HG03103 (cell line): ENCODE results near the gene GPR17.

ENCODE experiments used
- ATAC-seq: cut with Tn5 transposase; IDR thresholded peaks from one replicate; pipeline ENCODE4 v1.9.1; 2021; ENCODE audit warnings: low read depth; ENCODE audit not compliant: unreplicated experiment

Gene GPR17

GRCh38 chr2:127665267-127665893, 19.4 kb downstream of the GPR17 start:
- ATAC-seq = no peak

GRCh38 chr2:127669056-127669455, 23.1 kb downstream of the GPR17 start:
- no peak for ATAC-seq

- no peak for ATAC-seq
Observed at GRCh38 chr2:127670055-127670956, 24.4 kb downstream of the GPR17 start.

GRCh38 chr2:127670957-127671290, 25.0 kb downstream of the GPR17 start:
- ATAC-seq = no peak

- ATAC-seq = no peak
Observed at GRCh38 chr2:127671557-127672302, 25.8 kb downstream of the GPR17 start.

GRCh38 chr2:127672341-127673224, 26.6 kb downstream of the GPR17 start:
- ATAC-seq = no peak

GRCh38 chr2:127673291-127674069, 27.5 kb downstream of the GPR17 start:
- ATAC-seq = no peak

- no peak for ATAC-seq
Observed at GRCh38 chr2:127674241-127675209, 28.6 kb downstream of the GPR17 start.

- no peak for ATAC-seq
Observed at GRCh38 chr2:127675331-127676261, 29.6 kb downstream of the GPR17 start, which contains the start of gene LIMS2. TSS of gene LIMS2 (minus strand) at chr2:127675530. CDS start at chr2:127675024, 506 bp downstream.

GRCh38 chr2:127676906-127677305, 31.0 kb downstream of the GPR17 start:
- ATAC-seq = no peak

GRCh38 chr2:127678531-127678930, 32.6 kb downstream of the GPR17 start:
- no peak for ATAC-seq

GRCh38 chr2:127678991-127679390, 33.0 kb downstream of the GPR17 start:
- ATAC-seq = no peak

- ATAC-seq = no peak
Observed at GRCh38 chr2:127679680-127680361, 33.9 kb downstream of the GPR17 start.

GRCh38 chr2:127680706-127681287, 34.8 kb downstream of the GPR17 start:
- no peak for ATAC-seq

- ATAC-seq = no peak
Observed at GRCh38 chr2:127681288-127681804, 35.4 kb downstream of the GPR17 start.
